Measurements from ENCODE around the gene CFAP90. TPM values are rescaled to one million over a fixed set of nuclear protein-coding genes. Genes with fewer than 3 reads are reported as not detected.

CFAP90 gene
- total RNA-seq = under 0.01 TPM in 1 of 2 replicates, not detected in the other

GRCh38 chr5:7850395-7851239 lies at the start of gene CFAP90:
Gene CFAP90 (minus strand): TSS chr5:7851133. CDS start chr5:7851021, 112 bp downstream.

GRCh38 chr5:7868773-7869473 lies 18.0 kb upstream of the CFAP90 start, which contains the start of the genes FASTKD3 and MTRR:
Gene FASTKD3 (minus strand): TSS chr5:7869031. CDS start chr5:7868083, 948 bp downstream.
Gene MTRR (plus strand): TSS chr5:7869148. CDS start chr5:7870795, 1,647 bp downstream.

Other genes starting within 250 kb of the CFAP90 start
- gene FASTKD3, start 17.9 kb upstream of the CFAP90 start, total RNA-seq = 12.5 and 20.1 TPM in 2 replicates
- 30.7 and 46.1 TPM in 2 replicates for gene MTRR, start 18.0 kb upstream of the CFAP90 start, total RNA-seq